Activated naive CD4-positive, alpha-beta T cell treated with anti-CD3 and anti-CD28 coated beads, Interleukin-2, amount 50 U/mL, for 16 hours (primary cell): ENCODE results near the gene RNF38.

Experiments used
- DNase-seq: peaks from one replicate; pipeline ENCODE4 v3.0.0-alpha.2; 2020

Gene RNF38

GRCh38 chr9:36289836-36290435, 110.1 kb downstream of the RNF38 start:
- no peak for DNase-seq

DNA sequence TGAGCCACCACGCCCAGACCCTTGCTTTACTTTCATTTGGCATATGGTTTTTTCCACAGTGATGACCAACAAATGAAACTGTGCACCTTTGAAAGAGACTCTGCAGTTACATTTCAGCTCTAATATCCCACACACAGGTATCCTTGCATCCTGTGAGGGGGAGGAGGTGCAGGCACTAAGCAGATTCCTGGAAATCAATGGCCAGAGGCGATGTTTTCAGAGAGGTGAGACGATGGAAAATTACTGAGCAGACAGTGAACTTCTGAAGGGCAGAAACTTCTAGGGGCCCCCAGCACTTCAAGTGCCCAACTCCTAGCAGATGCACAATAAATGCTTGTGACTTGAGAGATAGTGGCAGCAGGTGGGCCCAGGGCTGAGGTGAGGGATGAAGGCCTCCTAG, 112.0 kb downstream of the RNF38 start:
- no peak for DNase-seq
